Cortex of kidney (tissue), 1 donor: ENCODE results near the gene BABAM2.
"Not testable (repeated sequence)": the region's sequence is repeated elsewhere in the genome, so short reads cannot be mapped to it uniquely, and the experiment has no call there.

ENCODE experiments used
- DNase-seq: peaks from one replicate; lab custom pipeline; 2025; lab: John Stamatoyannopoulos, UW

Gene BABAM2

DNA sequence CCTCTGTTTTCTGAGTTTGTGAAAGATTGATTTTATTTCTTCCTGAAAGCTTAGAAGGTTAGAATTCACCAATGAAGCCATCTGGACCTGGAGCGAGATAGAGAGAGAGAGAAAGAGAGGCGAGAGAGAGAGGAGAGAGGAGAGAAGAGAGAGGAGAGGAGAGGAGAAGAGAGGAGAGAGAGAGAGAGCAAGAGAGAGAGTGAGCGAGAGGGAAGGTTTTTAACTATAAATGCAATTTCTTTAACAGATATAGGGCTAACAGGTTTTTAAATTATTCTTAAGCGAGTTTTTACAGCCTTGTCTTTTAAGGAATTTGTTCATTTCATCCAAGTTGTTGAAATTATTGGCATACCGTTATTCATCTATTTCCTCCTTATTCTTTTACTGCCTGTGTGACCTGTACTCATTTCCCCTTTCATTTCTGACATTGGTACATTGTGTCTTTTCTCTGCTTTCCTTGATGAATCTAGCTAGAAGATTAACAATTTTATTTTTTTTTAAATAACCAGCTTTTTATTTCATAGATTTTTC, 56.1 kb downstream of the BABAM2 start:
- no peak for DNase-seq

DNA sequence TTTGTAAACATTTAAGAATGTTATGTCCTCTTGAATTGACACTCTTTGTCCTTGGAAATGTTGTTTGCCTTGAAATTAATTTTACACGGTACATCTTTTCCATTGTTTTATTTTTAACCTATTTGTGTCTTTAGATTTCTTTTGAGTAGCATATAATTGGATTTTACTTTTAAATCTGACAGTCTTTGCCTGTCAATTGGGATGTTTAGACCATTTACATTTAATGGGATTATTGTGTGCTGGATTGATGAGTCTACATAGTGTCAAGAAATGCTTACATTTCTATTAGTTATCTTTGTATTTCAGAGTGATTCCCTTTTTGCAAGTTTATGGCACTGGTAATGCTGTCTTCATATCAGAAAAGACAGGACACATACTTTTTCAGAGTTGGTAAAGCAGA, 61.5 kb downstream of the BABAM2 start:
- DNase-seq = no peak

DNA sequence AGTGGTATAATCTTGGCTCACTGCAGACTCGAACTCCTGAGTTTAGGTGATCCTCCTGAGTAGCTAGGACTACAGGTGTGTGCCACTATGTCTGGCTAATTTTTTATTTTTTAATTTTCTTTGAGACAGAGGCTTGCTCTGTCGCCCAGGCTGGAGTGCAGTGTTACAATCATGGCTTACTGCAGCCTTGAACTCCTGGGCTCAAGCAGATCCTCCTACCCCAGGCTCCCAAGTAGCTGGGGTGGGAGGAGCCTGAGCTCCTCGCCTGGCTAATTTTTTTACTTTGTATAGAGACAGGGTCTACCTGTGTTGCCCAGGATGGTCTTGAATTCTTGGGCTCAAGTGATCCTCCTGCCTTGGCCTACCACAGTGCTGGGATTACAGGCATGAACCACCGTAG, 62.5 kb downstream of the BABAM2 start:
- DNase-seq = no peak

- no peak for DNase-seq
Observed at GRCh38 chr2:27954221-27954673, 63.7 kb downstream of the BABAM2 start.

DNA sequence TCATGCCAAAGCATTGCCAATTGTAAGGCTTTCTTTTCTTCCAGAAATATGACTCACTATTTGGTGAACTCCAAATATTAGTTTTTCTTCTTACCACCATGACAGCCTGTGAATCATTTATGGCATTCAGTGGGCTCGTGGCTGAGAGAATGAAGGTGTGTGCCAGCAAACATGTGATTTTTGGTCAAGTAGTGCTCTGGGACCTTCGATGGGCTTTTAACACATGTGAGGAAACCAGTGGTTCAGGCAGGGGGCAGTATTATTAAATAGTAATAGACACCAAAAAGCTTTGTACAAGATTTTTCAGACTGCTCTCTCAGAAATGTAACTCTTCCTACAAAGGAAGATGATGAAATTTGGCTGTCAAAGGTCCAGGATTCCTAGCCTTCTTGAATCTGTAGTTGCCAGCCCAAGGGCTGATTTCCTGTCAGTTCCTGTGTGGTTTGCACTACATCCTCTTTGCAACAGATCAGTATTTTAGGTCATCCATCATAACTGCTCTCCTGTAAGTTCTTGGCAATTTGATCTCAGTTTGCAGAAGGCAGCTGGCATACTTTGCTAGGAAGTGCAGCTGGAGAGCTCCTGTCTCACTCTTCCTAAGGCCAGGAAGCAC, 64.3 kb downstream of the BABAM2 start:
- no peak for DNase-seq

DNA sequence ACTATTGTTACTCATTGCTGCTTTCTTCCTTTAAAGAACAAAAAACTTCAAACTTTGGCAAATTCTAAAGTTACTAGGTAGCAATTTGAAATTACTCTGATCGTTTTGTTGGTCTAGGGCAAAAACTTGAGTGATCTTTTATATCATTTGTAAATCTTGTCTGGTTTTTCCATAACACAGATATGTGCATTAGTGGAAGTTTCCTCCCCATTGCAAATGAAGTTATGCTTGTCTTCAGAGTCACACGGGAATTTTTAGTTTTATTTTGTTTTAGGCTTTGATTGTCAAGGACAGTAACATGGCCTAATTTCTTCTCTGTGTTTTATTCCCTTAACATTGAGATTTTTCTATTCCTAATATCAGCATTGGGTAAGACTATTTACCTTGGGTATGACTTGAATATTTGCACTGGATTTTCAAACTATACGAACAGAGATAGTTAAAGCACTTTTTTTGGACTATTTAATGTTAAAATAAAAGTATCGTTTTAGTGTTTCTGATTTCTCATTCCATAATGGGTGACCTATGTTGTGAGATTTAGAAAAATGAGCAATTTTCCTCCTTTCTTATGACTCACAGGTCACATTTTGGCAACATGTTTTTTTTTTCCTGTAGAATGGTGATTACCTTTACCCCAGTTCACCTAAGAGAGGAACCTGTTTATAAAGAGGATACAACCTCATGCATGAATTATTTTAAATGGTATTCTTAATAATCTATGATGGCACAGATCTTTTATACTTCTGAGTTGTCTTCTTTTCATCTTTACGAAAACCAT, 65.0 kb downstream of the BABAM2 start:
- DNase-seq = no peak

- no peak for DNase-seq
Observed at GRCh38 chr2:27956888-27957287, 66.4 kb downstream of the BABAM2 start.

DNA sequence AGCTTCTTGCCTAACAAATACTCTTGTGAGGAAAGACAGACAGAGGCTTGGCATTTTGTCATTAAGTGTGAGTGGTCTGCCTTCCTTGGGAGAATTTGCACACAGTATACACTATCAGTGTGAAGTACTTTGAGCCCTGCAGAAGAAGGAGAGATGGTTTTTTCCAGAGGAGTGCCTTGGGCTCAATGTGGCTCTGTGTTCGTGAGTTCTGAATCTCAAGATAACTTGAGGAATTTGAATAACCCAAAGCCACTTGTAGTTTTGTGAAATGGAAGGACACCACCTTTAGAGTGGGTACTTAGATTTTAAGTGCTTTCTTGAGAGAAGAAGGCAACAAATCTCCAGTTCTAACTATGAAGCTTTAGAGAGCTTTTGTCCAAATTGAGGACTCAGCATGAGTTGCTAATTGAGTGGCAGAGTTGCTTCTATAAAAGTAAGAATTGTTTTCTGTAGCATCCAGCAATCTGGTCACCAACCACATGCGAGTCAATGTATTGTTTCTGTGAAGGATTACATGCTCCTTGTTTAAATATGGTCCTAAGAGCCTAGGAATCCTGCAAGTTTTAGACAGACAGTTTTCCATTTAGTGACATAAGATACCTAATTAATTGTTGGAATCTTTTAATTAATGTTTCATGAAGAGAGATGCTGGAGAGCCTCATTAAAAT, 68.3 kb downstream of the BABAM2 start:
- DNase-seq = no peak

GRCh38 chr2:27959496-27959895, 69.0 kb downstream of the BABAM2 start:
- no peak for DNase-seq

DNA sequence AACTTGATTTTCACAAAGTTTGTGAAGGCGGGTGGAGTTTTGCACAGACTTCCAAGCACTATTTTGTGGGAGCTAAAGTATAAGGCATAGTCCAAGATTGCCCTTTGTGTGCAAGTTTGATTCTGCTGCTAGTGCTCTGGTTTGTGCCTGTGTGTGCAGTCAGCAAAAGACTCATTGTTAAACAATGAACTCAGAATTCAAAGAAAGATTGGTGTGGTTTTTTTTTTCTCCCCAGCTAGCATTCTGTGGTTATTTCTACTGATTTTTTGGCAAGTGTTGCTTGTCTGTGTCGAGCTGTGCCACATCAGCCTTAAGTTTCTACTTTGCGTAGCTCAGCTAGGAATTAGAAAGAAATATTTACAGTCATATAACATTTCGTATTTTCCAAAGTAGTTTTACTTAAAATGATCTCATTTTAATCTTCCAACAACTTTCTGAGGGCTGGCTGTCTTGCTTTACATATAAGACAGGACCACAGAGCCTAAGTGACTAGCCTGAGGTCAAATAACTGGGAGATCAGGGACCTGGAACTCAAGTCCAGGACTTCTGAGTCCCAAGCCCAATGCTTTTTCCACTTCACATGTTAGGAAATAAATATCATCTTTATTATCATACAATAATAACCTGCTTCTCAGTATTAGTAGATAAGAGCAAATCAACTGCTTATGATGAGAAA, 69.8 kb downstream of the BABAM2 start:
- DNase-seq = no peak

DNA sequence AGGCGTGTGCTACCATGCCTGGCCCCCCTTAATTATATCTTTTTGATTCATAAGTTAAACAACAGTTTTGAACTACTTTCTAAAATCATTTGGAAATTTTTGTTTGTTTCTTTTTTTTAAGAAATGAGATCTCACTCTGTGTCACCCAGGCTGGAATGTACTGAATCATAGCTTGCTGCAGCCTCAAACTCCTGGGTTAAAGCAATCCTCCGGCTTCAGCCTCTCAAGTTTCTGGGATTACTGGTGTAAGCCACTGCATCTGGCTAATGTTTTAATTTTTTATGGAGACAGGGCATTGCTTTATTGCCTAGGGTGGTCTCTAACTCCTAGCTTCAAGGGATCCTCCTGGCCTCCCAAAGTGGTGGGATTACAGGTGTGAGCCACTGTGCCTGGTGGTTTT, 71.5 kb downstream of the BABAM2 start:
- DNase-seq = no peak

DNA sequence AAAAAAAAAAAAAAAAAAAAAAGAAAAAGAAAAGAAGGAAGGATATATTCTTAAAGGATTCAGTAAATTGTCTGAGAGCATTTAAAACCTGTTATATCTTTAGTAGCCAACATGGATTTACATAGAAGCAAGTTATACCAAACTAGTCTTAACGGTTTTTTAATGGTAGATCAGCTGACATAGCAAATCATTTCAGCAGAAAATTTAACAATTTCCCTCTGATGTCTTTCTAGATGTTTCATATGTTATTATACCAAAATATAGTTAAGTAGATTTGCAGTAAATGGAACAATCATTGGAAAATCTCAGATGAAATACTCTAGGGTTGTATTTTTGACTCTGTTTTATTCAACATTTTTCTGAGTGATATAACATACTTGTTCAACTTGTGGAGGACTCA, 72.9 kb downstream of the BABAM2 start:
- no peak for DNase-seq

GRCh38 chr2:27964067-27964466, 73.5 kb downstream of the BABAM2 start:
- DNase-seq = no peak

- no peak for DNase-seq
Observed at GRCh38 chr2:27965841-27966240, 75.3 kb downstream of the BABAM2 start.

- DNase-seq = no peak
Observed at GRCh38 chr2:27966466-27966865, 75.9 kb downstream of the BABAM2 start.

DNA sequence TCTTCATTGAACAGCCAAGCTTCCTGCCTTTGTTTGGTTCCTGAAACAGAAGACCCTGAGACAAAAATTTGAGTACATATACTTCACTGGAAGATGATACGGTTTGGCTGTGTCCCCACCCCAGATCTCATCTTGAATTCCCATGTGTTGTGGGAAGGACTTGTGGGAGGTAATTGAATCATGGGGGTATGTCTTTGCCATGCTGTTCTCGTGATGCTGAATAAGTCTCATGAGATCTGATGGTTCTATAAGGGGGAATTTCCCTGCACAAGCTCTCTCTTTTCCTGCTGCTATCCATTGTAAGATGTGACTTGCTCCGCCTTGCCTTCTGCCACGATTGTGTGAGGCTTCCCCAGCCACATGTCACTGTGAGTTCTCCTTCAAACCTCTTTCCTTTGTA, 76.5 kb downstream of the BABAM2 start:
- DNase-seq = no peak

GRCh38 chr2:27968045-27968444, 77.5 kb downstream of the BABAM2 start:
- not testable (repeated sequence) for DNase-seq

- not testable (repeated sequence) for DNase-seq
Observed at GRCh38 chr2:27968957-27969356, 78.4 kb downstream of the BABAM2 start.

DNA sequence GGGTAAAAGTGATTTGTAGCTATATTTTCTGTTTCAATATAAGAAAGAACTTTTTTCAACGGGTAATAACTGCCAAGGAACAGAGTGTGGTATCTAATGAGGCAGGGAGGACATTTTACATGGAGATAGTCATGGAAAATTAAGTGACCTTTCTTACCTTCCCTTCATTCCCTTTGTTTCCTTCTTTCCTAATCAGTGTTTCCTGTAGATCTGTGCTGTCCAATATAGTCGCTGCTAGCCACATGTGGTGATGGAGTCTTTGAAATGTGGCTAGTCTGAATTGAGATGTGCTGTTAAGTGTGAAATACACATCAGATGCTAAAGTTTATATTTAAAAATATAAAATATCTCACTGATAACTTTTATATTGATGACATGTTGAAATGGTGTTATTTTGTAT, 81.8 kb downstream of the BABAM2 start:
- no peak for DNase-seq

- no peak for DNase-seq
Observed at GRCh38 chr2:27973592-27973991, 83.1 kb downstream of the BABAM2 start.

DNA sequence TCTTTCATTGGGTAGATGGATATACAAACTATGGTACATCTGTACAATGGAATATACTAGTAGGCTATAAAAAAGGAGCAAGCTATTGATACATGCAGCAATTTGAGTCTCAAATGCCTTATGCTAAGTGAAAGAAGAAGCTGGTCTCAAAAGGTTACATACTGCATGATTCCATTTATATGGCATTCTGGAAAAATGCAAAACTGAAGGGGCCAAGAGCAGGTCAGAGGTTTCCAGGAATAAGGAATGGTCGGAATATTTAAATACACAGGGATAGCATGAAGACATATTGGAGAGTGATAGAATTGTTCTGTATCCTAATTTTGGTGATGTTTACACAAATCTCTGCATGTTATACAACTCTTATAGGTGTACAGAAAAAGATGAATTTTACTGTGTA, 85.8 kb downstream of the BABAM2 start:
- no peak for DNase-seq

- no peak for DNase-seq
Observed at GRCh38 chr2:27977731-27978312, 87.3 kb downstream of the BABAM2 start.
